A673 (cell line): ENCODE measurements around the gene RSRC1. TPM values are rescaled to one million over a fixed set of nuclear protein-coding genes. Genes with fewer than 3 reads are reported as not detected.

Experiments
- BruUV-seq: library from RNA; stranded (reverse); fragments of 400-500 nt; replicated peaks from 2 replicates; lab custom pipeline; 2021; lab: Mats Ljungman, UMichigan
- CTCF ChIA-PET: fragments of 300-600 bp; sonication (Branson Sonifier 250); formaldehyde crosslinking; loops from one replicate; lab custom pipeline; 2022; ENCODE audit warnings: antibody characterized with exemption; lab: Charles Lee
- POLR2A ChIA-PET: fragments of 300-600 bp; sonication (Branson Sonifier 250); formaldehyde crosslinking; loops from one replicate; lab custom pipeline; 2022; ENCODE audit warnings: antibody characterized with exemption; ENCODE audit not compliant: low non-redundant PET; lab: Charles Lee
- DNase-seq: peaks from one replicate; pipeline ENCODE4 v3.0.0-alpha.2; 2015; ENCODE audit warnings: low spot score
- H3K27ac ChIP-seq: fragments of 200-600 bp; sonication (generic); 2 replicates; pipeline ENCODE4 v1.5.1; 2016; ENCODE audit warnings: mixed run types, low read depth, mild to moderate bottlenecking, mixed read lengths, antibody characterized with exemption, low read length; ENCODE audit not compliant: poor library complexity, severe bottlenecking
- H3K27me3 ChIP-seq: fragments of 200-600 bp; sonication (generic); replicated peaks from 2 replicates; pipeline ENCODE4 v1.6.1; 2017; ENCODE audit warnings: mixed run types, low read depth, mild to moderate bottlenecking, mixed read lengths, antibody characterized with exemption, low read length; ENCODE audit not compliant: insufficient read depth, poor library complexity
- H3K36me3 ChIP-seq: fragments of 200-600 bp; sonication (generic); 2 replicates; pipeline ENCODE4 v1.6.1; 2016; ENCODE audit warnings: mixed run types, mild to moderate bottlenecking, mixed read lengths, antibody characterized with exemption, low read length; ENCODE audit not compliant: insufficient read depth, poor library complexity, severe bottlenecking
- H3K4me1 ChIP-seq: fragments of 200-600 bp; sonication (generic); 2 replicates; pipeline ENCODE4 v1.6.1; 2017; ENCODE audit warnings: mixed run types, mild to moderate bottlenecking, mixed read lengths, antibody characterized with exemption, low read length; ENCODE audit not compliant: insufficient read depth, poor library complexity, severe bottlenecking
- H3K4me3 ChIP-seq: fragments of 200-600 bp; sonication (generic); 2 replicates; pipeline ENCODE4 v1.5.1; 2016; ENCODE audit warnings: low read depth, mixed run types, mild to moderate bottlenecking, mixed read lengths, low read length; ENCODE audit not compliant: poor library complexity, severe bottlenecking
- H3K9me3 ChIP-seq: fragments of 200-600 bp; sonication (generic); 2 replicates; pipeline ENCODE4 v1.6.1; 2016; ENCODE audit warnings: mixed run types, low read depth, mild to moderate bottlenecking, mixed read lengths, antibody characterized with exemption, low read length; ENCODE audit not compliant: poor library complexity, severe bottlenecking
- CTCF ChIP-seq: fragments of 300-800, 200-600 bp; sonication (generic); conservative IDR thresholded peaks from 2 replicates; pipeline ENCODE4 v1.5.1; 2017; ENCODE audit warnings: low read depth, mild to moderate bottlenecking, antibody characterized with exemption, low read length, moderate library complexity, mixed read lengths
- EZH2 ChIP-seq: fragments of 200-600 bp; sonication (generic); IDR thresholded peaks from 2 replicates; pipeline ENCODE4 v1.6.1; 2017; ENCODE audit warnings: borderline replicate concordance, low read depth, mild to moderate bottlenecking, mixed read lengths, antibody characterized with exemption, low read length; ENCODE audit not compliant: poor library complexity, severe bottlenecking
- intact Hi-C: fragments of 100-400 bp; cut with micrococcal nuclease; formaldehyde crosslinking; loops from one replicate; pipeline ENCODE4 v1.10.0; 2022; ENCODE audit not compliant: unreplicated experiment
- total RNA-seq: library from RNA; stranded (reverse); gene quantifications from 2 replicates; pipeline ENCODE4 v1.2.3, GENCODE V29; 2021

The RSRC1 gene
- total RNA-seq, 1 experiment from 2014 or later = 59.4 TPM

GRCh38 chr3:158295771-158296170 is 185.9 kb downstream of the RSRC1 start:
- POLR2A ChIA-PET = no interaction called here
- no peaks in the 10 kb centered on the region for H3K9me3 ChIP-seq
- no peak overlapping the region for H3K4me3 ChIP-seq
- DNase-seq = no peak
- H3K4me1 ChIP-seq = no peaks in the 10 kb centered on the region
- H3K36me3 ChIP-seq = no peaks in the 10 kb centered on the region
- BruUV-seq = no TSS peak
- H3K27me3 ChIP-seq = no peaks in the 10 kb centered on the region
- no peak overlapping the region for H3K27ac ChIP-seq
- TF ChIP-seq EZH2 = no peak
- intact Hi-C loops = no loop called here
- CTCF ChIA-PET = no interaction called here

- intact Hi-C loops = no loop called here
- TF ChIP-seq EZH2 = no peak
- Histone ChIP-seq H3K36me3 (no peaks in the 10 kb centered on the region), H3K27ac (no peak overlapping the region), H3K4me1 (no peaks in the 10 kb centered on the region), H3K9me3 (no peaks in the 10 kb centered on the region), H3K27me3 (no peaks in the 10 kb centered on the region), H3K4me3 (no peak overlapping the region)
- no peak for DNase-seq
- ChIA-PET POLR2A (no interaction called here), CTCF (no interaction called here)
- BruUV-seq = no TSS peak
Measured at GRCh38 chr3:158297940-158298339, 188.1 kb downstream of the RSRC1 start.

GRCh38 chr3:158308236-158308928 is 198.5 kb downstream of the RSRC1 start:
- Histone ChIP-seq H3K27ac (no peak overlapping the region), H3K4me3 (no peak overlapping the region), H3K4me1 (no peaks in the 10 kb centered on the region), H3K27me3 (no peaks in the 10 kb centered on the region), H3K36me3 (no peaks in the 10 kb centered on the region), H3K9me3 (no peaks in the 10 kb centered on the region)
- TF ChIP-seq CTCF = no peak
- no peak for TF ChIP-seq EZH2
- ChIA-PET POLR2A (no interaction called here), CTCF (no interaction called here)
- BruUV-seq = no TSS peak
- intact Hi-C loops = no loop called here
- DNase-seq = no peak

GRCh38 chr3:158312560-158313141 is 202.8 kb downstream of the RSRC1 start:
- POLR2A ChIA-PET = no interaction called here
- Histone ChIP-seq H3K36me3 (no peaks in the 10 kb centered on the region), H3K4me3 (no peak overlapping the region), H3K9me3 (no peaks in the 10 kb centered on the region), H3K27me3 (no peaks in the 10 kb centered on the region), H3K27ac (no peak overlapping the region), H3K4me1 (no peaks in the 10 kb centered on the region)
- no peak for DNase-seq
- BruUV-seq = no TSS peak
- intact Hi-C loops = loop anchor here (2.0 to 5.0 kb wide), 3 partner anchors 215 to 695 kb away; no protein-coding TSS in a partner anchor
- CTCF ChIA-PET = interaction anchor here (0.8 kb wide), 1 partner anchor 780 kb away, joined by 4 read pairs; no protein-coding TSS in a partner anchor
- TF ChIP-seq EZH2 (no peak), CTCF (no peak)
